ENCODE measurements around the gene CETN3.

Gene CETN3

GRCh38 chr5:90409318-90410177, at the start of gene CETN3:
CETN3 (minus strand) TSS chr5:90409756; CDS start chr5:90409661, 95 bp downstream.
- DNase-seq: peak; percentile 88

- DNase-seq: no peak
Observed at GRCh38 chr5:90446961-90447360, 37.4 kb upstream of the CETN3 start.

- DNase-seq: no peak
Observed at GRCh38 chr5:90440644-90441043, 31.1 kb upstream of the CETN3 start.

- no peak for DNase-seq
Observed at GRCh38 chr5:90438100-90438499, 28.5 kb upstream of the CETN3 start.

GRCh38 chr5:90437663-90438062, 28.1 kb upstream of the CETN3 start:
- no peak for DNase-seq

- peak; percentile 56 for DNase-seq
Observed at GRCh38 chr5:90434116-90434714, 24.7 kb upstream of the CETN3 start.

GRCh38 chr5:90424245-90424644, 14.7 kb upstream of the CETN3 start:
- DNase-seq: no peak

- no peak for DNase-seq
Observed at GRCh38 chr5:90421136-90421535, 11.6 kb upstream of the CETN3 start.

- no peak for DNase-seq
Observed at GRCh38 chr5:90418214-90418613, 8.7 kb upstream of the CETN3 start.

GRCh38 chr5:90410178-90410762, 714 bp upstream of the CETN3 start:
- DNase-seq: no peak

- DNase-seq: no peak
Observed at GRCh38 chr5:90408571-90409317, 812 bp downstream of the CETN3 start.

- DNase-seq: no peak
Observed at GRCh38 chr5:90406466-90406865, 3.1 kb downstream of the CETN3 start.

- no peak for DNase-seq
Observed at GRCh38 chr5:90402521-90403255, 6.9 kb downstream of the CETN3 start.

GRCh38 chr5:90399251-90399650, 10.3 kb downstream of the CETN3 start:
- DNase-seq: no peak

- no peak for DNase-seq
Observed at GRCh38 chr5:90398726-90399125, 10.8 kb downstream of the CETN3 start.

- DNase-seq: no peak
Observed at GRCh38 chr5:90395005-90395404, 14.6 kb downstream of the CETN3 start.

GRCh38 chr5:90390928-90391327, 18.6 kb downstream of the CETN3 start:
- no peak for DNase-seq

- no peak for DNase-seq
Observed at GRCh38 chr5:90390326-90390725, 19.2 kb downstream of the CETN3 start.

GRCh38 chr5:90387508-90387907, 22.0 kb downstream of the CETN3 start:
- DNase-seq: no peak

- no peak for DNase-seq
Observed at GRCh38 chr5:90386099-90386710, 23.4 kb downstream of the CETN3 start.

GRCh38 chr5:90384389-90384788, 25.2 kb downstream of the CETN3 start:
- DNase-seq: no peak

- no peak for DNase-seq
Observed at GRCh38 chr5:90383903-90384302, 25.7 kb downstream of the CETN3 start.

Measured in activated naive CD4-positive, alpha-beta T cell treated with anti-CD3 and anti-CD28 coated beads, Interleukin-2, amount 50 U/mL, for 16 hours (primary cell).